ENCODE results near the gene ABO. TPM values are rescaled to one million over a fixed set of nuclear protein-coding genes. Genes with fewer than 3 reads are reported as not detected.
"Not testable (repeated sequence)": the region's sequence is repeated elsewhere in the genome, so short reads cannot be mapped to it uniquely, and the experiment has no call there.

The ABO gene
- total RNA-seq, 1 experiment from 2014 or later = not detected

DNA sequence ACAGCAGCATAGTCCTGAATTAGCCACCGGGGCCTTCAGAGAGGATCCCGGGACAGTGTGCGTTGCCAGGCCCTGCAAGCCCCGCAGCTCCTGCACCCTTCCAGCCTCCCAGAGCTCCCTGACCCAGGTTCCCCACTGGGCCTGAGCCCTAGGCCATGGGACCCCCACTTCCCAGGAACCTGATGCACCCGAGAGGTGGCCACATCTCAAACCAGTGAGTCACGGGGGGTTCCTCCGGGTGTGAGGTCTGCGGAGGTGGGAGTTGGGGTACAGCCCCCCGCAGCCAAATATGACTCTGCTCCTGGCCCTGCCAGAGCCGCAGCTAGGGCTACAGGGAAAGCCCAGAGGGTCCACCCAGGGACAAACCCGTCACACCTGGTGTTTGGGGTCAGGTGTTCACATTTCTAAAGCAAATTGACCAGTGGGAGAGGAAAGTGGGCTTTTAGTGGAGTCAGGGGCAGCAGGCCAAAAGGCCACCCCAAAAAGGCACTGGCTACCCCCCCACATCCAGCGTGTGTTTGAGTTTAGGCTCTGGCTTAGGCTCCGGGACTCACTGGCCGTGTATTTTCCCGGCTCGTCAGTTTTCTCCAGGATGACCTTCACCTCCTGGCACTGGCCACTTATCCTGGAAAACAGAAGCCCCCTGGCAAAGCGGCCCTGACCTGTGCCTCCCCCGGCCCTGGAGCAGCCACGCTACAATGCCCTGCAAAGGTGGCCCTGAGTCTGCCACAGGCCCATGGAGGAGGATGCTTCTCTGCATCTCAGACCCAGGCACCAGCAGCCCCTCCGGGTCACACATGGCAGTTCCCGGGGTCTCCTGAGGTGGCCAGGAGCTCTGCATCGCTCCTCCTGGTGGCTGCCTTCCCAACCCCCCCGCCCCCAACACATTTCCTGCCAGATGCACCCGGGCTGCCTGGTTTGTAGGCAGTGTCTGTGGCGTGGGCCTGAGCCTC, 48.5 kb downstream of the ABO start:
- DNase-seq (ENCODE audit: low read depth in 1 of 2, low spot score in 2 of 2) = peak in 1 of 2 experiments; percentile 23
- Histone ChIP-seq H3K27me3 (replicated peaks) (peaks cover 5% of the 10 kb centered on the region; the same call in 1 of the 2 replicates), H3K36me3 (no peaks in the 10 kb centered on the region), H3K9me3 (replicated peaks) (no peaks in the 10 kb centered on the region), H3K27ac (no peak overlapping the region), H3K4me1 (replicated peaks) (no peaks in the 10 kb centered on the region), H3K4me3 (no peak overlapping the region)

- Histone ChIP-seq H3K4me1 (replicated peaks) (no peaks in the 10 kb centered on the region), H3K36me3 (no peaks in the 10 kb centered on the region), H3K27ac (no peak overlapping the region), H3K27me3 (replicated peaks) (peaks cover 5% of the 10 kb centered on the region; the same call in 1 of the 2 replicates), H3K9me3 (replicated peaks) (no peaks in the 10 kb centered on the region), H3K4me3 (no peak overlapping the region)
- peak in 1 of 2 experiments; percentile 34 for DNase-seq (ENCODE audit: low read depth in 1 of 2, low spot score in 2 of 2)
Observed at GRCh38 chr9:133225171-133226011, 49.6 kb downstream of the ABO start.

DNA sequence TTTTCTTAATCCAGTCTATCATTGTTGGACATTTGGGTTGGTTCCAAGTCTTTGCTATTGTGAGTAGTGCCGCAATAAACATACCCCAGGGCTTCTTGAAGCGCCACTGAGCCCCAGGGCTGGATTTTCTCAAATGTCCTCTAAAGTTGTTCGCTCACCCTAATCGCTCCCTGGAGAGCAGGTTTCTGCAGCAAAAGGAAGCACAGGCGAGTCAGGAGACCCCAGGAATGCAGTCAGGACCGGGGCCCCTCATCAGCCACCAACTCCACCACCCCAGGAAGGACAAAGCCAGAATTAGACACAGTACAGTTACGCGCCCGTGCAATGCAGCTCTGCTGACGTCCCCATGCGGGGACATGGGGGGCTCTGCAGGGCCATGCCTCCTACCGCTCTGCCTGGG, 50.2 kb downstream of the ABO start:
- no peaks in the 10 kb centered on the region for H3K36me3 ChIP-seq
- peaks cover 5% of the 10 kb centered on the region; the same call in 1 of the 2 replicates for H3K27me3 ChIP-seq (replicated peaks)
- no peak for DNase-seq (ENCODE audit: low read depth in 1 of 2, low spot score in 2 of 2)
- no peaks in the 10 kb centered on the region for H3K4me1 ChIP-seq (replicated peaks)
- no peak overlapping the region for H3K4me3 ChIP-seq
- no peaks in the 10 kb centered on the region for H3K9me3 ChIP-seq (replicated peaks)
- H3K27ac ChIP-seq = no peak overlapping the region

DNA sequence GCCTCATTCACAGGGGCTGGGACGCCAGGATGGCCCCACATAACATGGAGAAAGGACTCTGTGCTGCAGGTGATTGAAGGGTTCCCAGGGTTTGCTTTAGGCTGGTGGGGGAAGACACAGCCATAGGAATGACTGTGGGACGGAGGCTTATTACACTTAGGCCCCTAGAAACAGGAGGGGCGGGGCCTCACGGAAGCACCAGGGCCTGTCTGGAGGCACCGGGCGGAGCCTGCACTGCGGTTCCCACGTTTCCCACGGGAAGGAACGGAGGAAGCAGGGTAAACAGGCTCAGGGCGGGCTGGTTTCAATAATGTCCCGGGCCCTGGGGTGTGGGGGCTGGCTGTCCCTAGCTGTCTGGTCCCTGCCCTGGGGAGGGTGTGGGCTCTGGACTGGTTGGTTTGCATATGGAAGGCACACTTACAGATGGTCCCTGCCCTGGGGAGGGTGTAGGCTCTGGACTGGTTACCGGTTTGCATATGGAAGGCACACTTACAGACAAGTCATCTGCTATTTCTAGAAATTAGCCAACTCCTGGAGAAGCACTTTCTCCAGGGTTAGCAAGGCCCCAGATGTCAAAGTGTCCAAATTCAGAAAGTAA, 51.7 kb downstream of the ABO start:
- H3K4me1 ChIP-seq (replicated peaks); H3K27ac ChIP-seq; H3K27me3 ChIP-seq (replicated peaks); H3K9me3 ChIP-seq (replicated peaks); H3K4me3 ChIP-seq; H3K36me3 ChIP-seq: not testable (repeated sequence)
- peak in 1 of 2 experiments; percentile 37 for DNase-seq (ENCODE audit: low read depth in 1 of 2, low spot score in 2 of 2)

- H3K36me3 ChIP-seq = not testable (repeated sequence)
Observed at GRCh38 chr9:133221994-133222393, 53.0 kb downstream of the ABO start.

GRCh38 chr9:133221177-133221809, 53.7 kb downstream of the ABO start:
- no peak for DNase-seq (ENCODE audit: low read depth in 1 of 2, low spot score in 2 of 2)
- H3K4me1 ChIP-seq (replicated peaks) = no peaks in the 10 kb centered on the region
- H3K4me3 ChIP-seq = no peak overlapping the region
- no peak overlapping the region for H3K27ac ChIP-seq
- no peaks in the 10 kb centered on the region for H3K9me3 ChIP-seq (replicated peaks)
- H3K36me3 ChIP-seq = no peaks in the 10 kb centered on the region
- peaks cover 9% of the 10 kb centered on the region for H3K27me3 ChIP-seq (replicated peaks)

More at GRCh38 chr9:133221994-133222393, 53.0 kb downstream of the ABO start:
- not testable (repeated sequence) for H3K4me1 ChIP-seq (replicated peaks); DNase-seq (ENCODE audit: low read depth in 1 of 2, low spot score in 2 of 2); H3K27me3 ChIP-seq (replicated peaks); H3K9me3 ChIP-seq (replicated peaks); H3K4me3 ChIP-seq; H3K27ac ChIP-seq

DNA sequence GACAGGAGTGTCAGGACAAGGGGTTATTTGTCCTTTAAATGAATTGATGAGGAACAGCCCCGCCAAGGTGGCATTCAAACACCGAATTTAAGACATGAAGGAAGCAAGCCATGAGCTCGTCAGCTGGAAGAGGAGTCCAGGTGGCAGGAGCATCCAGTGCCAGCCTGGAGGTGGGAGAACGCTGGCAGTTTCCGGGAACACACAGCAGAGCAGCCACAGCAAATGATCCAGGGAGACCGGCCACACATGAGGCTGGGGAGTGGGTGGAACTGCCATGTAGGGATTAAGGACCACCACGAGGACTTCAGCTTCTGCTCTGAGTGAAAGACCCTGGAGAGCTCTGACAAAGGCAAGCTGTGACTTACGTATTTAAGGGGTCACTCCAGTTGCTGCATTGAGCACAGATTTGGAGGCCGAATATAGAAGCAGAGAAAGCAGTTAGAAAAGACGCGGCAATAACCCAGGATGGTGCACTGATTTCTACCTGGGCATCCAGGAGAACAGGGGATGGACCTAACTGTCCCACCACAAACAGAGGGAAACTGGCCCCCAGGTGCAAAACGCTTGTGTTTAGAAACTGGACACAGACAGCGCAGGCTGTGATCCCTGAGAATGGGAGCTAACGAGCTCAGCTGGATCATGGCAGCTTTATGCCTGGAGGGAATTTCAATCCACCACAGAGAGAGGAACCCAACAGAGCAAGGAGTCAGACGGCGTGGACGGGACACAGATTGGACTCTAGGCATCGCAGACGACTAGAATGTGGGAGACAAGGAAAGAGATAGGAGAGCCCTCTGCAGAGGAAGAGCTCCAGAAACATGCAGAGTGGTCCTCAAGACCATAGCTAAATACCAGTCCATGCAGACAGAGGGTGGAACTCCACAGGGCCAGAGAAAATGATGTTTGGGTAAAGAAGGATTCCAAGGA, 56.7 kb downstream of the ABO start:
- not testable (repeated sequence) for H3K9me3 ChIP-seq (replicated peaks); H3K27ac ChIP-seq; H3K27me3 ChIP-seq (replicated peaks); H3K36me3 ChIP-seq; H3K4me1 ChIP-seq (replicated peaks); H3K4me3 ChIP-seq
- peak in 1 of 2 experiments; percentile 22 for DNase-seq (ENCODE audit: low read depth in 1 of 2, low spot score in 2 of 2)

DNA sequence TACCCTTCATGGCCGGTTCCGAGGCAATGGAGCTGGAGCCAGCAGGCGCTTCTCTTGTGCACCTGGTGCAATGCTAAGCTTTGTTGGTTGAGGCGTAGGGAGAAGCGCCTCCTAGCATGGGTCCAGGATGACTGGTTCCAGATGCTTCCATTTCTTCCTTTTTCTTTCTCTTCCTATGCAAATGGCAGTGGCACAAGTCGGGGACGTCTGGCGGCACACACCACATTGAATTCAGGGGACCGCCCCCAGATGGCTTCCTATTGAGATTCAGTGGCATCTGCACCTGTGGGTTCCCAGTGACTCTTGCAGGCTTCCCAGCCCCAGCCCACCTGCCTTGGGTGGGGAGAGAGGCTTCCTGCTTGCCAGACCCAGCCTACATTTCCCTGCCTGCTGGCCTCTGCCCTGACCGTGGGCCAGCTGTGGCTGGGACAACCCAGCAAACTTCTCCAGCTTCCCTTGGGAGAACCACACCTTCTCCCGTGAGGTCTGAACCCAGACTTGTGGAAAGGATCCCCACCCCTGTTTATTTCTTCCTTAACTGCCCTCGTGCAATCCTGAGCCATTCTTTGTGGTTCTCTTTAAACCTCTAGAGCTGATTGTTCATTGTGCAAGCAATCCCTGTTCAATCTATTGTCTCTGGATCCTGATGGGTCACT, 57.5 kb downstream of the ABO start:
- H3K36me3 ChIP-seq; H3K4me1 ChIP-seq (replicated peaks); H3K27me3 ChIP-seq (replicated peaks); H3K4me3 ChIP-seq; H3K9me3 ChIP-seq (replicated peaks); H3K27ac ChIP-seq: not testable (repeated sequence)
- DNase-seq (ENCODE audit: low read depth in 1 of 2, low spot score in 2 of 2) = peak in 1 of 2 experiments; percentile 28

GRCh38 chr9:133214276-133214675, 60.7 kb downstream of the ABO start:
- not testable (repeated sequence) for DNase-seq (ENCODE audit: low read depth in 1 of 2, low spot score in 2 of 2); H3K9me3 ChIP-seq (replicated peaks); H3K4me3 ChIP-seq; H3K4me1 ChIP-seq (replicated peaks); H3K36me3 ChIP-seq; H3K27ac ChIP-seq
- H3K27me3 ChIP-seq (replicated peaks) = peaks cover 15% of the 10 kb centered on the region

DNA sequence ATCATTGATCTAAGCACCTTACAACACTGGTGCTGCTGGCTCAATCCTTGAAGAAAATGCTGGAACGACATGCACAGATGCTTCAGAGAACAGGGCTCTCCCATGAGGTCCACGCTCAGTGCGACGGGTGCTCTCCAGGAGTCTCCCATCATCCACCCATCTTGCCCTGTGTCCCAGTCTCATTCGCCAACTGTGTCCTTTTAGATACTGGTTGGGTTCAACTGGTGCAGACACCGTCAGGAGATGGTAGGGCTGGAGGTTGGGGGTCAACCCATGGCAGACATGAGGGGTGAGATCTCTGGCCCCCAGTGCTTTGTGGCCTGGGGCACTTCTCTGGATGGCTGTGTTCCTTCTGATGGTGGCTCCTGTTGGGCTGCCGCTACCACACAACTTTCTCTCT, 64.4 kb downstream of the ABO start:
- H3K27ac ChIP-seq = no peak overlapping the region
- H3K27me3 ChIP-seq (replicated peaks) = peaks cover 13% of the 10 kb centered on the region
- DNase-seq (ENCODE audit: low read depth in 1 of 2, low spot score in 2 of 2) = no peak
- H3K9me3 ChIP-seq (replicated peaks) = no peaks in the 10 kb centered on the region
- no peak overlapping the region for H3K4me3 ChIP-seq
- H3K4me1 ChIP-seq (replicated peaks) = no peaks in the 10 kb centered on the region
- no peaks in the 10 kb centered on the region for H3K36me3 ChIP-seq

GRCh38 chr9:133210202-133210532, 64.8 kb downstream of the ABO start:
- Histone ChIP-seq H3K4me1 (replicated peaks) (no peaks in the 10 kb centered on the region), H3K36me3 (no peaks in the 10 kb centered on the region), H3K4me3 (no peak overlapping the region), H3K27me3 (replicated peaks) (peaks cover 12% of the 10 kb centered on the region), H3K9me3 (replicated peaks) (no peaks in the 10 kb centered on the region), H3K27ac (no peak overlapping the region)
- DNase-seq (ENCODE audit: low read depth in 1 of 2, low spot score in 2 of 2) = no peak
